ENCODE data around the gene CCDC27. TPM values are rescaled to one million over a fixed set of nuclear protein-coding genes. Genes with fewer than 3 reads are reported as not detected.

CCDC27 gene
- total and polyA plus RNA-seq, 7 donors = not detected

Small RNA genes within 50 kb of the gene (small RNA-seq; reads per million reads assigned to genes)
- gene RF02197 (0 reads per million in 3 donors), gene RN7SL574P (0 reads per million in 3 donors)

Other genes starting within 250 kb of the CCDC27 start
- gene MEGF6, start 140.9 kb upstream of the CCDC27 start, total RNA-seq = 10 to 100 TPM in 2 of 4 donors, 1 to 10 TPM in 2; 4.3 to 31.9 (median 12.2) TPM
- gene MEGF6, start 140.9 kb upstream of the CCDC27 start, polyA plus RNA-seq = 1 to 10 TPM in 2 of 3 donors, not detected in 1; 2.4 to 9.8 TPM
- 10 to 100 TPM; 34.9 to 51.8 (median 43.2) TPM for gene TPRG1L, start 127.4 kb upstream of the CCDC27 start, total RNA-seq
- 100 to 1,000 TPM in 1 of 3 donors, 10 to 100 TPM in 2; 43.6 to 105 (median 85.9) TPM for gene TPRG1L, start 127.4 kb upstream of the CCDC27 start, polyA plus RNA-seq
- 10 to 100 TPM; 11.4 to 17.2 (median 14.8) TPM for gene WRAP73, start 102.3 kb upstream of the CCDC27 start, total RNA-seq
- 10 to 100 TPM; 17.4 to 24.2 (median 18.7) TPM for gene WRAP73, start 102.3 kb upstream of the CCDC27 start, polyA plus RNA-seq
- not detected for gene TP73, start 99.9 kb upstream of the CCDC27 start, total RNA-seq
- gene TP73, start 99.9 kb upstream of the CCDC27 start, polyA plus RNA-seq = under 1 TPM in 2 of 3 donors, not detected in 1; 0.22 to 0.69 TPM
- gene SMIM1, start 20.3 kb downstream of the CCDC27 start, total RNA-seq = 1 to 10 TPM in 3 of 4 donors, not detected in 1; 6.1 to 8.6 (median 7.5) TPM
- gene SMIM1, start 20.3 kb downstream of the CCDC27 start, polyA plus RNA-seq = 10 to 100 TPM in 1 of 3 donors, 1 to 10 TPM in 2; 2.7 to 10.8 (median 3.7) TPM
- 10 to 100 TPM; 26.7 to 36.4 (median 31.2) TPM for gene LRRC47, start 44.0 kb downstream of the CCDC27 start, total RNA-seq
- gene LRRC47, start 44.0 kb downstream of the CCDC27 start, polyA plus RNA-seq = 10 to 100 TPM; 11.4 to 25.9 (median 13.2) TPM
- 10 to 100 TPM; 21.6 to 32.5 (median 25.3) TPM for gene CEP104, start 104.8 kb downstream of the CCDC27 start, total RNA-seq
- 10 to 100 TPM; 12.0 to 16.0 (median 12.9) TPM for gene CEP104, start 104.8 kb downstream of the CCDC27 start, polyA plus RNA-seq
- gene DFFB, start 105.0 kb downstream of the CCDC27 start, total RNA-seq = 1 to 10 TPM; 2.9 to 7.4 (median 6.6) TPM
- gene DFFB, start 105.0 kb downstream of the CCDC27 start, polyA plus RNA-seq = 1 to 10 TPM; 1.8 to 9.0 (median 3.2) TPM
- gene C1orf174, start 147.8 kb downstream of the CCDC27 start, total RNA-seq = 10 to 100 TPM; 23.4 to 33.0 (median 24.5) TPM
- gene C1orf174, start 147.8 kb downstream of the CCDC27 start, polyA plus RNA-seq = 10 to 100 TPM; 10.8 to 21.2 (median 19.9) TPM

Measured in sigmoid colon (tissue), 7 donors.